Measurements from ENCODE around the gene YY1. TPM values are rescaled to one million over a fixed set of nuclear protein-coding genes. Genes with fewer than 3 reads are reported as not detected.
"Not testable (repeated sequence)": the region's sequence is repeated elsewhere in the genome, so short reads cannot be mapped to it uniquely, and the experiment has no call there.

The YY1 gene
- total RNA-seq, 1 donor from 2014 or later = 47.5 TPM

DNA sequence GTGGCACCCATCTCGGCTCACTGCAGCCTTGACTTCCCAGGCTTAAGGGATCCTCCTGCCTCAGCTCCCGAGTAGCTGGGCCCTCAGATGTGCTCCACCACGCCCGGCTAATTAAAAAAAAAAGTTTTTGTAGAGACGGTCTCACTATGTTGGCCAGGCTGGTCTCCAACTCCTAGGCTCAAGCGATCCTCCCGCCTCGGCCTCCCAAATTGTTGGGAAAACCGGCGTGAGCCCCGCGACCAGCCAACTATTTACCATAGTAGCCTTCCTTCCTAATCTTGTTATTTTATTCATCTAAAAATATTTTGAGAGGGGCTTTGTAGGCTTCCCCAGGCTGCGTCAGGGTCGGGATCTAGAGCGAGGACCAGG, 25.4 kb upstream of the YY1 start:
- DNase-seq (ENCODE audit: extremely low read depth, low read depth, low spot score) = no peak

DNA sequence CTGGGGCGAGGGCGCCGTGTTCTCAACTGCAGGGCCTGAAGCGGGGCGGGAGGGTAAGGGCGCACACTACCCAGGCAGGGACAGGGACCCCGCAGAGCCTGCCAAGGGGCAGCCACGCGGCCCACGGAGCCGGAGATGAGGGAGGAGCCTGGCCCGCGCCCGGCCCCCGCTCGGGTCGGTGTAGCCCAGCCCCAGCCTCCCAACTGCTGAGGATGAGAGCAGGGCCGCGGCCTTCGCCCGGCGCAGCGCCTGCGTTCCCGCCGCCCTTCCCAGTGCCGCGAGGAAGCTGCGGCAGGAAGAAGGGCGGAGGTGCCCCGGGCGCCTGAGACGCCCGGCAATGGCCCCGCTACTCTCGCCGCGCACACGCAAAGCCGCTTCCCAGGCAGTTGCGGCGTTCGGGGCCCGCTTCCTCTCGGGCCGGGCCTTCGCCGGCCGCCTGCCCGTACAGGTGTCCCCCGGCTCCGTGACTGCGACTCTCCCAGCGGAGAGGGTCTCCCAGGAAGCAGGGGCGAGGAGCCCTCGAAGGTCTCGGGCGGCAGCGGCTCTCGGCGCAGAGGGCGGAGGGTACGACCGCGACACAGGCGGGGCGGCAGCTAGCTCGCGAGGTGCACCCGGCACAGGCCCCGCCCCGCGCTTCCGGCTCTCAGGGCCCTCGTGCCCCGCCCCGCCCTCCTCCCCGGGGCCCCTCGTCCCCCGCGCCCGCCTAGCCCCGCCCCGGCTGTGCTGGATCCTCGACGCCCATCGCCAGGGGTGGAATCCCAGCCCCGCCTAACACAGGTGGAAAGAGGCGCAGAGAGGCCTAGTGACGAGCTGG, 24.8 kb upstream of the YY1 start:
- DNase-seq (ENCODE audit: extremely low read depth, low read depth, low spot score) = no peak

DNA sequence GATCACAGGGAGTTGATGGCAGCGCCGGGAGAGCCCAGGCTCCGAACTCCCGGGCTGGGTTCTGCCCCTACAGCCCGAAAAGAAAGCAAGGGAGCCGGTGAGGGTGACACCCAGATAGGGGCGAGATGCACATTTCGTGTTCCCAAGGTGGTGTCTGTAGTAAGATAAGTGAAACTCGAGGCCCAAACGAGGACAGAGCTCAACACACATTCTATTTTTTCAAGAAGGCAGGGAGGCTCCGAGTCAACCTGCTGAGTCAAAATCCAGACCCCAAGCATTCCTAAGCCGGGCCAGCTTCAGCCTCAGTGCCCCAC, 24.2 kb upstream of the YY1 start:
- no peak for DNase-seq (ENCODE audit: extremely low read depth, low read depth, low spot score)

DNA sequence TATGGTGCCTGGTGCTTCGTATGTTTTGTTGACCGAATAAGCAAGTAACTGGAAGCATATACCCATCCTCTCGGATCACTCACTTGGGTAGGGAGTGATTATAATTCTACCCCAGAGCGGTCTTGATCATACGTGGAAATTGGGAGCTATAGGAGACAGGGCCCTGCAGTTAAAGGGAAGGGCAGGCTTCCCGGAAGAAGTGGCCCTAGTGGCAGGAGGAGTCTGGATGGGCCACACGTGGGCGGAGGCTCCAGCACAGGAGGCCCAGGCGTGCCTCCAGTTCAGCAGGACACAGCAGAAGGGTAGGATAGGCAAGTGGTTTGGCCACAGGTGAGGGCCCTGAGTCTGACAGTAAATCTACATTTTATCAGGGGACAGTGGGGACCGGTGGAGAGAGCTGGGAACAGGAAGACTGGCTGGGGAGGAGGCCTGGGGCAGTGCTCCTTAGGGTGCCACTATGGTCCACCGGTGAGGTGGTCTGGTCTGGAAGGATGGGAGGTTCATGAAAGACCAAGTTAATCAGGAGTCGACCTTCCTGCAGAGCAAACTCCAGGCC, 23.5 kb upstream of the YY1 start:
- DNase-seq (ENCODE audit: extremely low read depth, low read depth, low spot score) = no peak

DNA sequence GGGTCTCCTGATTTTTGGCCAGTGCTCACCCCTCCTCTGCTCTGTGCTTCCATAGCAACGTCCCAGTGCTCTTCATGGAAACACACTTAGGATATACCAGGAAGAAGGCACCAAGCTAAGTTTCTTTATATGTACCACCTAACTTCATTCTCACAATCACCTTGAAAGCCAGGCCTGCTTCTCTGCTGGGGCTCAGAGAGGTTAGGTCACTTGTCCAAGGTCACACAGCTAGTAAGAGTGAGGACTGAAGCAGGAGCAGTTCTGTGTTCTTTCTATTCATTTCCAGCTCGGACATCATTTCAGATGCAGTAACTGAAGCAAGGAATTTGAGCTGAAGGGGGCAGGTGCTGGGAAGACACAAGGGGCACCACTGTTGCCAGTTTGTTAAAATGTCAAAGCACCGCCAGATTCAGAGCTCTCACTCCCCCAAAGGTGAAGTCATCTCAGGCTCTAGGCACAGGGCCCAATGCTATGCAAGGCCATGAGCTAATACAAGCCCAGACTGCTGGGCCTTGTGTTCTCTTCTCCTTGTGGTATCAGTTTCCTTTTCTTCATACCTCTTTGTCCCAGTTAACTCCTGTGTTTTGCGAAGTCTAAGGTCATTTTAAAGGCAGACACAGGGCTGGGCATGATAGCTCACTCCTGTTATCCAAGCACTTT, 19.7 kb upstream of the YY1 start:
- no peak for DNase-seq (ENCODE audit: extremely low read depth, low read depth, low spot score)

DNA sequence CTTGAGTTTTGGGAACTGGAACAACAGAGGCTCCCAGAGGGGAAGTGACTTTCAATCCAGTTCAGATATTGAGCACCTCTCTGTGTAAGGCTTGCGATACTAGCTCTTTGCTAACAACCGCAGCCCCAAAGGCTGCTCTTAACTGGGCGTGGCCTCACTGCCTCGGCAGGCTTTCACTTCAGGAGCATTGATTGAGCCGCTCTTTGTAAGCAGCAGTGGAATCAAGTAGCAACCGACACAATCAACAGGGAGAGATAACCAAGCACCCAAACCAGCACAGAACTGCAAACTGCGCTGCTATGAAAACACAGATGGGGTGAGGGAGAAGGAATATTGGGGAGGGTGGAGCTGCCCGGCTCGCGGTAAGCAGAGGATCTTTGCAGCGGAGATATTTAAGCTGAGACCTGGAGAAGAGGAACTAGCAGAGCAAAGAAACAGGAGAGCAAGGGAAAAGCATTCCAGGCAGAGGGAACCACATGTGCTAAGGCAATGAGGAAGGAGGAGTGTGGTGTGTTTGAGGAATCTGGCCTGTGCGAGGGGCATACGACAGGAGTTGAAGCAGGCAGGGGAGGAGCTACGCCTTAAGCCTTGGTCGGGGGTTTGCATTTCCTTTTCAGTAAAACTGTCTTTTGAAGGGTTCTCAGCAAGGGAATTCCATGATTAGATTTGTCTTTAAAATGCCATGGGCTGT, 17.3 kb upstream of the YY1 start:
- DNase-seq (ENCODE audit: extremely low read depth, low read depth, low spot score) = no peak

DNA sequence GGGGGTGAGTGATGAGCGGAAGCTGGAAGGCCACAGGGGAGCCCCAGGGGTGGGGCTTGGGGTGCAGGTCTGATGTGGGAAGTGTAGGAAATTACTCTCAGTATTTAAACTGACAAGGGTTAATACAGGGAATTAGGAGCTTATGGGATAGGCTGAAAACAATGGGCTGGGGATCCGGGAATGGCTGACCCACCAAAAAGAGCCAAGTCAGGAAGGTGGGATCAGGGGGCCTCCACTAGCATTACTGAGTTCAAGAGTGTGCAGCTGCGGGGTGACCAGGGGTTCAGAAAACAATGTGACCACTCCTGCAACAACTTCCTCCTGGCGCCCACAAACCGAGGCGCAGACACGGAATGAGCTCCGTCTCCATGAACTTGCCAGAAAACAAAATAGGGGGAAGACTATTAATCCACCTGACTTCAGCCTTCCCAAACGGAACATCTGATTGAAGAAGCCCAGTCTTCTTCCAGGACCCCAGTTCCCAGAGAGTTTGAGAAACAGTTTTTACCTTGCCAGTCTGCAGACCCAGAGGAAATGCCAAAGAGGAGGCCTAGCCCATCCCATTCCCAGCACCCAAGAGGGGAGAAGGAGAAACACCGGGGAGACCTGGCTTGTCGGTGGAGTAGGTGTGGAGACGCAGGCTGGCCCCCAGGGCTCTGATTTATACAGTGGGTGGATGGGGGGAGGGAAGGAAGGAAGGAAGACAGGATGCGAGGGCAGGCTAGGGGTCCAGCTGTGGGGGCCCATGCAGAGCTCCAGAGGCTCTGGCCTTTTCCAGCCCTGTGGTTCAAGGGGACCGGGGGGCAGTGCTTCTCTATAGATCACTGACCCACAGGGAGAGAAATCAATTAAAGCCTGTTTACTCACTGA, 16.5 kb upstream of the YY1 start:
- DNase-seq (ENCODE audit: extremely low read depth, low read depth, low spot score) = no peak

DNA sequence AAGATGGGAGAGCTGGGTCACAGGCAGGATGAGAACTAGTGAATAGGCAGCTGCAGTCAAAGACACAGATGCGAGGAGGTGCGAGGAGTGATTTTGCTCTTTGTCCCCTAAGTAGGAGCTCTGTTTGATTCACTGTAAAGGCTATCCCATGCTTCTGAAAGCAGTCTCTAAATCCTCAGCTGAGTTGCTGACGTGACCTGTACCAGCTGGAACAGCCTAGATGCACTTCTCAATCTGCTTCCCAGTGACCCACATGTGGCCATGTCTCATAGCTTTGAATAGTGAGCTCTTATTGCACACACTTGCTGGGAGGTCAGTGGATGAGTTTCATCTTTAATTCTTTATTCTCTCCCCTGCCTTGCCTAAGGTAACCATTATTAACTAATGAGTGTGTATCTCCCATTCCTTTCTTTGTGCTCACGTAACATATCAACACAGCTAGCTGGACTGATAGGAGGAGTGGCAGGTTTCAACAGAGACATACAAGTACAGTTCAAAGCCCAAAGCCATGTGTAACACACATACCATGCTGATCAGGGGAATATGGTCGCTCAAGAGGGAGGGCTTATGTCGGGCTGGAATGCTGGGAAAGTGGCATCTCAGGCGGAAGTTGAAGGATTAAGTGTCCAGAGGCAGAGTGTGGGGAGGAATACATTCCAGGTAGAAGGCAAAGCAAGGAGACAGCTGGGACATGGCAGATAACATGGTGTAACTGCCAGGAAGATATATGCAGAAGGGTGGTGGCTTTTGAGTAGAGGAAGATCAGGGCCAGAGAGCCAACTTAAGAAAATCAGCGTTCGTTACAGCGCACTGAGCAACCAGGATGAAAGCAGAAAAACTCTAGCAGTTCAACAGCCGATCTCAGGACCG, 15.4 kb upstream of the YY1 start:
- no peak for DNase-seq (ENCODE audit: extremely low read depth, low read depth, low spot score)

DNA sequence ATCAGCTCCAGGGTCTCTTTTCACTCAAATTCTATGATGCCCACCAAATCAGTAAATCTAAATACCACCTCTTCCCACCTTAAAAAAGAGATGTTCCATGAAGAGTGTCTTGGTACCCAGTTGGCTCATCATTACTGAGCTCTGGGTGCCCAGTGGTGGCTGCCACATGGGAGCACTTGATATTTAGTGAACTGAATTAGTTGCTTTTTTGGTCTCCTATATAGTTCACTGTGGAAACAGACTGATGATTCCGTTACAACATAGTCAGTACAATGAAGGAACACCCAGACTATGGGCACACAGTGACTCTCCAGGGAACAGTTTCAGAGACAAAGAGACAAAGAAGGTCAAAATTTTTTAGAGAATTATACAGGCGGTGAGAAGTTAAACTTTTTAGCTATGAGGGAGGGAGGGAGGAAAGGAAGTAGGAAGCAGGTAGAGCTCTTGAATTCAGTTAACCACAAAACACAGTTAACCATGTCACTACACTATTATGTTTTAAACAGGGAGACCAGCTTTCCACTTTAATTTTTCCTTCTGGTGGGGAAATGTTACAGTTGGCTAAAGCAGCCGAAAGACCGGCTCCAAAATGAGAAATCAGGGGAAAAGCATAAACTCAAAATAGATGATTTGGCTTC, 14.6 kb upstream of the YY1 start:
- no peak for DNase-seq (ENCODE audit: extremely low read depth, low read depth, low spot score)

DNA sequence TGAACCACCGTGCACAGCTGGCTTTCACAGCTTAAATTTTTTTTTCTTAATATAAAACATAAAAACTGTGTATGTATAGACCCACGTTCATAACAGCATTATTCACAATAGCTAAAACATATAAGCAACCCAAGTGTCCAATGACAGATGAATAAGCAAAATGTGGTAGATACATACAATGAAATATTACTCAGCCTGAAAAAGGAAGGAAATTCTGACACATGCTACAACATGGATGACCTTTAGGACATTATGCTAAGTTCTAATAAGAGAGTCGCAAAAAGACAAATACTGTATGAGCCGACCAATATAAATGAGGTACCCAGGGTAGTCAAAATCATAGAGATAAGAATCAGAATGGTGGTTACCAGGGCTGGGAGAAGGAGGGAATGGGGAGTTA, 13.8 kb upstream of the YY1 start:
- DNase-seq (ENCODE audit: extremely low read depth, low read depth, low spot score) = no peak

DNA sequence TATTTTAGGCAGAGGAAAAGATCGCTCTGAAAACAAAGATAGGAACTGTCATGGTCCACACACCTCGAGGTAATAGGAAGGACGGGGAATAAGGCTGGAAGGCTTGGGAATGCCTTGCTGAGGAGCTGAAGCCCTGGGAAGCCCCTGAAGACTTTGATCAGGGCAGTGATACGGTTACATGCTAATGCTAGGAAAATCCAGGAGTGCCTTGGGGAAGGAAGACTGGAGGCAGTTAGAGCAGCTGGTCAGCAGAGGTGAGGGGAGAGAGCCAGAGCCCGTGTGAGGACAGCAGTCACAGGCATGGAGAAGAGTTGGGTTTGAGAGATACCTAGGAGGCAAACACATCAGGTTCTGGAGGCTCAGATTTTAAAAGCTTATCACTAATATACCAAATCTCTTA, 8.6 kb upstream of the YY1 start:
- no peak for DNase-seq (ENCODE audit: extremely low read depth, low read depth, low spot score)

DNA sequence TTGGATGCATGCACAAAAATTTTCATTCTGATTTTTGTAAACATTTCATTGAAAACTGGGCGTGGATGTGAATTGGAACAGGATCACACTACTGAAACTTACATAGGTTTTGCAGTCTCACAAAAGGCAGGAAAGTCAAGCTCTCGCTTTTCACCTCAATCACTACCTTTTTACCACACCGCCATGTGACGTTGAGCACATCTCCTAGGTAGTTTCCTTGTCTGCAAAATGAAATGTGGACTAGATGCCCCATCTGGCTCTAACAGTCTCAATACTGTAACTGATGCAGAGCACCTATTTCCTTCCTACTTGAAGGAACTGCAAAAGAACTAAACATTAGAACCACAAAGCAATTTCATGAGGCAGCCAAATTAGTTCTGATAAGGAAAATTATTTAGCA, 4.4 kb upstream of the YY1 start:
- DNase-seq (ENCODE audit: extremely low read depth, low read depth, low spot score) = no peak

DNA sequence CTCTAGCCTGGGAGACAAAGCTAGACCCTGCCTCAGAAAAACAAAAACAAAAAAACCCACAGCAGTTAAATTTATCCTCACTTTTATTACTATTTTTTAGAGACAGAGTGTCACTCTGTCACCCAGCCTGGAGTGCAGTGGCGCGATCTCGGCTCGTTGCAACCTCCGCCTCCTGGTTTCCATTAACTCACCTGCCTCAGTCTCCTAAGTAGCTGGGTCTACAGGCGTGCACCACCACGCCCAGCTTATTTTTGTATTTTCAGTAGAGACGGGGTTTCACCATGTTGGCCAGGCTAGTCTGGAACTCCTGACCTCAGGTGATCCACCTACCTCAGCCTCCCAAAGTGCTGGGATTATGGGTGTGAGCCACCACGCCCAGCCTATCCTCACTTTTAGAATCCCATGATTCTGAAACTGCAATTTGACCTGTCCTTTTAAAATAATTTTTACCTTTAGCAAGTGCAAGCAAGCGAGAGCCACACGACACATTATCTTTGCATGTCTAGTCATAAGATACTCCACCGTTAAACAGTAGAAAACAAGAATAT, 2.6 kb upstream of the YY1 start:
- DNase-seq (ENCODE audit: extremely low read depth, low read depth, low spot score) = not testable (repeated sequence)

DNA sequence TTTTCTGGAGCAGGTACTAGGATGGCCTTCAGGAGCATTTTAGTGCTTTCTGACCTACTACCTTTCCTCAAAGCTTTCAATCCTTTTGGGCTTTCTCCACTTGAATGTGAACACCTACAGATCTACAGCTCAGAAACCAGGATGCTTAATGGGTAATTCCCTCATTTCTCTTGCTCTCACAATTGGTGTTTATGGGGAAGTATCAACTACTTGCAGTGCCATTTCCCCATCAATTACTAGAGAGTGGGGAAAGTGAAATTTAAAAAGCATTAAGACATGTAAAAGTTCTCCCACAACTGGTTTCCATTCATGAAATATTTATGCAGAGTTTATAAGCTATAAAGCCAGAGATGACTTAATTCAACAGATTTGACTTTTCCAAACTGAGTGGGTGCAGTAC, 2.1 kb upstream of the YY1 start:
- no peak for DNase-seq (ENCODE audit: extremely low read depth, low read depth, low spot score)

DNA sequence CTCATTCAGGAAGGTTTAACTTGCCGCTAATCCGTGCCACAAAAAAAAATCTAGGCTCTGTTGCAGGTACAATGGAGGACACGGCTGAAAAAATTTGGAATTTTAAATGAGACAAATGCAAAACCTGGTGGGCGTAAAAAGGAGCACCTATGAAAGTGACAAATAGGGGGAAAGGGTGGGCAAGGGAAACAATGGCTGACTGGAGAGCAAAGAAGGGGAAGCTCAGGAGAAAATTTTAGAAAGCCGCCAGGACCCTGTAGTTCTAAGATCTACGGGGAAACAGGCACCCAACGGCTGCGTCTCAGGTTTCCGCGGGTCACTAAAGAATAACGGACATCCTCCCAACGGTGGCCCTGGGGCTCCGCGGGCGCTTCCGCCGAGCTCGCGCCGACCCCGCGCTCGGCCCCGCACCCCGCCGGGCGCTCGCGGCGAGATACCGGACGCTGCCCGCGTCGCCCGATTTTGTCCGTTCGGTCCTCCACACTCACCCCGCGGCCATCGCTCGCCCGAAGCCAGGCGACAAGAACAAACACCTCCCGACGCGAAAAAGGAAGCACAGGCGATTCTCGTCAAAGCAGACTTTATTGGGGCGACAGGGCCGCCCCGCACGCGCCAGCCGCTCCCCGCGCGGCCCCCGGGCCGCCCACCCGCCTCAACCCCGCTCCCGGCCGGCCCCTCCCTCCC, 1.1 kb upstream of the YY1 start:
- no peak for DNase-seq (ENCODE audit: extremely low read depth, low read depth, low spot score)

DNA sequence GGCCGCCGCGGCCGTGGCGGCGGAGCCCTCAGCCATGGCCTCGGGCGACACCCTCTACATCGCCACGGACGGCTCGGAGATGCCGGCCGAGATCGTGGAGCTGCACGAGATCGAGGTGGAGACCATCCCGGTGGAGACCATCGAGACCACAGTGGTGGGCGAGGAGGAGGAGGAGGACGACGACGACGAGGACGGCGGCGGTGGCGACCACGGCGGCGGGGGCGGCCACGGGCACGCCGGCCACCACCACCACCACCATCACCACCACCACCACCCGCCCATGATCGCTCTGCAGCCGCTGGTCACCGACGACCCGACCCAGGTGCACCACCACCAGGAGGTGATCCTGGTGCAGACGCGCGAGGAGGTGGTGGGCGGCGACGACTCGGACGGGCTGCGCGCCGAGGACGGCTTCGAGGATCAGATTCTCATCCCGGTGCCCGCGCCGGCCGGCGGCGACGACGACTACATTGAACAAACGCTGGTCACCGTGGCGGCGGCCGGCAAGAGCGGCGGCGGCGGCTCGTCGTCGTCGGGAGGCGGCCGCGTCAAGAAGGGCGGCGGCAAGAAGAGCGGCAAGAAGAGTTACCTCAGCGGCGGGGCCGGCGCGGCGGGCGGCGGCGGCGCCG, 381 bp downstream of the YY1 start:
- no peak for DNase-seq (ENCODE audit: extremely low read depth, low read depth, low spot score)

DNA sequence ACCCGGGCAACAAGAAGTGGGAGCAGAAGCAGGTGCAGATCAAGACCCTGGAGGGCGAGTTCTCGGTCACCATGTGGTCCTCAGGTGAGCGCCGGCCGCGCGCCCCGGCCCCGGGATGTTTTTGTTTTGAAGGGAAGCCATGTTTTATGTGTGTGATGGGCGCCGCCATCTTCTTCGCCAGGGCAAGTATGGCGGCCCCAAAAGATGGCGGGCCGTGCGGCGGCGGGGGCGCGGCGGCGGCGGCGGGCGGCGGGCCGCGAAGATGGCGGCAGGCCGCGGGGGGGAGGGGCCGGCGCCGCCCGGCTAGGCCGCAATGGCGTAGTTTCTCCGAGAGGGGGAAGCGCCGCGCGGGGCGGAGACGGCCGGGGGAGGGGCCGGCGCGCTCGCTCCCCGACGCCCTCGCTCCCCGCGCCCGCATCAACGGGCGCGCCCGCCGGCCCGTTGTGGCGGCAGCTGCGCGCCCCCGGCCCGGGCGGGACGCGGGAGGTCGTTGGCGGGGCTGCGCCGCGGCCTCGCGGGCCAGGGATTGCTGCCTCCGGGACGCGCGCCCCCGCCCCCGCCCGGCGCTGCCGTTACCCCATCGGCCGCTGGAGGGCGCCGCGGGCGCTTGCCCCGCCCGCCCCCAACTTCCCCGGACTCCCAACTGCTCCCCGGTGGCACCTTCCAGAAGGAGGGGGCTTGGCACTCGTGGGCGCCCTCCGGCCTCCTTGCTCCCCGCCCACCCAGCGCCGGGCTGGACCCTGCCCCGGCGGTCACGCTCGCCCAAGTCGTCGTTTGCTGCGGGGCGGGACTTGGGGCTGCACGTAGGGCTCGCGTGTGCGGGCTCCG, 1.1 kb downstream of the YY1 start:
- no peak for DNase-seq (ENCODE audit: extremely low read depth, low read depth, low spot score)

All from glomerular endothelial cell (primary cell).